GM04503 (cell line): ENCODE data around the gene PDZD2.
"Not testable (repeated sequence)": the region's sequence is repeated elsewhere in the genome, so short reads cannot be mapped to it uniquely, and the experiment has no call there.

Experiments used
- DNase-seq: peaks from one replicate; pipeline ENCODE4 v3.0.0-alpha.2; 2012; ENCODE audit warnings: low read depth

PDZD2 gene

DNA sequence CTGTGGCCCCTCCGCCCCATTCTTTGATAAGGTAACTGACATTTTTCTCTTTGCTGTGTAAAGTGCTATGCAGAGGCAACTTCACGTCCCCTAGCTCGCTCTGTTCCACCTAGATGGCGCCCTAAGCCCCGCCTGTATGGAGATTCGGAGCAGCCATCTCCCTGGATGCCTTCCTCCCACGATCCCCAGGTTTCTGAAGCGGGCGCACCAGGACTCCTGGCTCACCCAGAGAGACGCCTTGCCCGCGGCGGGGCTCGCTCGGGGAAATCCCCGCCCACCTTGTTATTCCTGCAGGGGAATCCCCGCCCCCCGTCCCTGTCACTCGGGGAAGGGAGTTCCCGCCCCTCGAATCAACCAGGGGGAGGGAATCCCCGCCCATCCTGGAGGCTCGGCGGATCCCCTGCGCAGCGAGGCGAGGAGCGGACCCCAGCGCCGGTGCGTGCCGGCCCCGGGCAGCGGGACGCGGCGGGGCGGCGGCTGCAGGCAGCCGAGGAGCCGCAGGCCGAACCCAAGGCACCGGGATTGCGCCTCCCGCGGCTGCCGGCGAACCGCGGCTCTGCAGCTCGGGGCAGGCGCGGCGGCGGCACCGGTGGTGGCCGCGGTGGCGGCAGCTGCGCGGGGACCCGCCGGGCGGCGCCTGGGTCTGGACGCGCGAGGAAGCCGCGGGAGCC is at the start of gene PDZD2:
Gene PDZD2 (plus strand): TSS at position 384 of the 671 bp plus-strand sequence.
- DNase-seq, result peak; percentile 9

- DNase-seq, result no peak
Measured at GRCh38 chr5:31593665-31594064, 45.3 kb upstream of the PDZD2 start.

GRCh38 chr5:31596354-31596753 is 42.6 kb upstream of the PDZD2 start:
- no peak for DNase-seq

GRCh38 chr5:31598640-31599611 is 40.0 kb upstream of the PDZD2 start:
- no peak for DNase-seq

DNA sequence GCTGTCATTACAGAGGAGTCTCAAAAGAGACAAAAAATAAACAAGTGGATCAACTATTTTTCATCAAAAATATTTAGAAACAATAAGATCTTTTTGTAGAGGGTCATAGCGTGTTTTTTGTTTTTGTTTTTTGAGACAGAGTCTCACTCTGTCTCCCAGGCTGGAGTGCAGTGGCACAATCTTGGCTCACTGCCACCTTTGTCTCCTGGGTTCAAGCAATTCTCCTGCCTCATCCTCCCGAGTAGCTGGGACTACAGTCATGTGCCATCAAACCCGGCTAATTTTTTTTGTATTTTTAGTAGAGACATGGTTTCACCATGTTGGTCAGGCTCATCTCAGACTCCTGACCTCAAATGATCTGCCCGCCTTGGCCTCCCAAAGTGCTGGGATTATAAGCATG is 36.6 kb upstream of the PDZD2 start:
- DNase-seq, result not testable (repeated sequence)

GRCh38 chr5:31604240-31604639 is 34.7 kb upstream of the PDZD2 start:
- DNase-seq, result no peak

GRCh38 chr5:31604644-31605043 is 34.3 kb upstream of the PDZD2 start:
- no peak for DNase-seq

DNA sequence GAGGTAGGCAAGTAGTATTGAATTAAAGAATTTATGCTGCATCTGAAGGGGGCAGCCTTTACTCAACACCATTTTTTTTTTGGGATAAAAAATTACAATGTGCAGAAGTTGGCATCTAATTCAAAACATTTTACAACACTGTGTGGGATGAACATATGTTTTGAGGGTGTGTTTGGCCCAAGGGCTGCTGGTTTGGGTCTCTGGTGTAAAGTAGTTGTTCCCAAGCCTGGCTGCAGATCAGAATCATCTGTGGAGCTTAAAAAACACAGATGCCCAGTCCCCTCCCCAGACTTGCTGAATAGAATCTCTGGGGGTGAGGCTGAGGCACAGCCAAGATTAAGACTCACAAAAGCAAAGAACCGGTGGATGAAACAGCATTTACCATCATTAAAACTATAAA is 33.0 kb upstream of the PDZD2 start:
- no peak for DNase-seq

DNA sequence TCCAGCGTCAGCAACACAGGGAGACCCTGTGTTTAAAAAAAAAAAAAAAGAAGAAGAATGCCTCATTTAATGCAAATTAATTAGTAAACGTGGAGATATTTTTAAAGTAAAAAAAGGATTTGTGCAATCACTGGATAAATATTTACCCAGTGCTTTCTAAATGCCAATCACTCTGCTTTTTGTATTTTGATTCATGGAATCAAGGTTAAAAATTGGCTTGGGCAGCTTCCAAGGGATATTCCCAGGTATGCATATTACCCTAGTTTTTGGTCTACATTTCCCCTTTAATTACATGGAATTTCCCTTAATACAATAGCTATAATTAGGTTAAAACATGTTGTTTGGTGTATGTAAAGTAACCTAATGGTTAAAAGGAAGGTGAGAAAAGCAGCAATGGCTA is 31.4 kb upstream of the PDZD2 start:
- DNase-seq, result no peak

DNA sequence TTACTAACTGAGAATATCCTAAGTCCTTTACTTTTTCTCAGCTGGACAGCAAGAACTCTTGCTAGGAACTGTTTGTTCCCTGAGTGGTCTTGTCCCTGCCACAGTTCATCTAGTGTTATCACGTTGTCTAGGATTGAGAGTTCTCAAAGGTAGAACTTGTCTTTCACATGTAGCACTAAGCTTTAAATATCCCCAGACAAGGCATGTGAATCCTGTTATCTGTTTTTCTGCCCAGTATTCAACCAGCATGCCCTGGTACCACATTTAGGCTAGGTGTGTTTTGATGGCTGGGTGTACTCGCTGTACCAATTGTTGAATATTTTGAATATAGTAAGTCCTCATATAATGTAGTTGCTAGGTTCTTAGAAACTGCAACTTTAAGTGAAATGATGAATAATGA is 27.9 kb upstream of the PDZD2 start:
- no peak for DNase-seq

GRCh38 chr5:31613651-31614050 is 25.3 kb upstream of the PDZD2 start:
- DNase-seq, result no peak

DNA sequence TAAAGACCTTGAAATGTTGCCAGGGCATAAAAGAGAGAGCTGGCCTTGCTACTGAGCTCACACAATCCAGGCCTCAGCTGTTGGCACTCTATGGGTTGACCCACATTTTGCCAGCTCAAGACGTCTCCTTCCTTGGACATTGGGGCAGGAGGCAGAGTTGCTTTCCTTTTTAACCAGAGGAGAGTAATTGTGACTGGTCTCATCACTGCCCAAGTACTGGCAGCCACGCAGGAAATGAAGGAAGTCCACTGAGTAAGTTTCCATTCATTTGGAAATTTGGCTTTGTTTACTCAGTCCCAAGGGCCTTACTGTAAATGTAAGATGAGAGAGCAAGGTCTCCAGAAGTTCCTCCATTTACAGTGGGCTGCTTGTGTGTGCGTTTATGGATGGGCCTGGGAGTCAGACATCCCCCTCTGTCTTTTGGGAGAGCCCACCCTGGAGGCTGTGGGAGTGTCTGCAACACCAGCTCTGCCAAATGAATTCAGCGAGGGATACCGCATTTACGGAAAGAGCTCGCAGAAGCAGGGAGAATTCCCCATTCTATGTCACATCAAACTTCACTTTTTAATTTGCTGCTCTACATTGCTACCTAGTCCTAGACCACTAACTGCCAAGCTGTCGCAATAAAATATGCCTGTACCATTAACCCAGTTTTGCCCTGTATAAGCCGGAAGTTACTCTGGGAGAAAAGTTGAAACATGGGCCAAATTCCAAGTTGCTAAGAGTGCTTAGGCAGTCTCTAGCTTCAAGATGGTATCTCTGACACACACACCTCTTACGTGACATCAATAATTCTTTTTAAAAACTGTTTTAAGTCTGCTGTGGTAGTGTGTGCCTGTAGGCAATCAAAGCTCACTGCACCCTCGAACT is 24.5 kb upstream of the PDZD2 start:
- DNase-seq, result no peak

DNA sequence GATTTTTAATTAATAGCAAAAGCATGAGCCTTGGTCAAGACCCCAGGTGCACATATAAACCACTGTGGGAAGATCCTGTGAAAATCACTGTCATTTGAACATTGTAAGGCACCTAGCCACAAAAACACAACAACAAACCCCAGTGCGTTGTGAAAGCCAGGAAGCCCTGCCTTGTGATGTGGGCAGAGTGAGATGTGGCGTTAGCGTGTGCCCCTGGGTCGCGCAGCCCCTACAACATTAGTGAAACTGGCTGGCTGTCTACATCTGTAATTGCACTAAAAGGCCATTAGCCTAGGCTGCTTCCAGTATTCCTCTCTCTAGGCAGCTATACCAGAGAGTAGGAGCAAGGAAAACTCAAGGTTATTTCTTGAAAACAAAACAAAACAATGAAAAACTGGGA is 21.1 kb upstream of the PDZD2 start:
- DNase-seq, result no peak

- DNase-seq, result no peak
Measured at GRCh38 chr5:31620026-31620425, 18.9 kb upstream of the PDZD2 start.

GRCh38 chr5:31623249-31623648 is 15.7 kb upstream of the PDZD2 start:
- no peak for DNase-seq

DNA sequence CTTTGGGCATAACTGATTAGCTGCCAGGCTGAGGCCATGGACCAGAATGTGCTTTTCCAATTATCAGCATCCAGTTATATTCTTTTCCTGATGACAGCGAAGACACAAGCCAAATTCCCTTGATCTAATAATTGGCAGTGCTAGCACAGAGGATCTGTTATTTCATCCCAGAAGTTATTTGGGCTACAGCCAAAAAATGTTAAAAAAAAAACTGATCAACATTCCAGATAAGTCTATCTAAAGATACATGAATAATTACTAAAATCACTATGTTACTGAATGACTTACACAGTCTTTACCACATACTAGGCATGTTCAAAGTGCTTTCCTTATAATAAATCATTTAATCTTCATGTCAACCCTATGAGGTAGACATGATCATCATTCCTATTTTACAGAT is 13.5 kb upstream of the PDZD2 start:
- DNase-seq, result no peak

- DNase-seq, result no peak
Measured at GRCh38 chr5:31626156-31626555, 12.8 kb upstream of the PDZD2 start.

GRCh38 chr5:31626604-31627234 is 12.2 kb upstream of the PDZD2 start:
- DNase-seq, result no peak

- DNase-seq, result no peak
Measured at GRCh38 chr5:31630931-31631330, 8.0 kb upstream of the PDZD2 start.

DNA sequence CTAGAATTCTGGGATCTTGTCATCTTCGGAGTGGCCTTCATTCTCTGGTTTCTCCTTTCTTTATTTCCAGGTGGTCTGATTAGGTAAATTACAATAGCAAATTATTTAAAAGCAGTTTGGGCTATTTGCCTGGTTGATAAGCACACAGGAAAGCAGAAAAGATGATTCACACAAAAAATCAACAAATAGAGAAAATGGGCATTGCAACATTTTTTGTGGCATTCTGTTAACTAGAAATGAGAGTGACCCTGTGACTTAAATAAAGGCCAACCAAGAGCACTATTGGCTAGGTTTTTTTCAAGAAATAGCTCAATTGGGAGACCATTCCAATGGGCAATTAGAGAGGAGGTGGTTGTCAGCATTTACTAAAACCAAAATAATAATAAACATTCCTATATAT is 6.5 kb upstream of the PDZD2 start:
- no peak for DNase-seq

DNA sequence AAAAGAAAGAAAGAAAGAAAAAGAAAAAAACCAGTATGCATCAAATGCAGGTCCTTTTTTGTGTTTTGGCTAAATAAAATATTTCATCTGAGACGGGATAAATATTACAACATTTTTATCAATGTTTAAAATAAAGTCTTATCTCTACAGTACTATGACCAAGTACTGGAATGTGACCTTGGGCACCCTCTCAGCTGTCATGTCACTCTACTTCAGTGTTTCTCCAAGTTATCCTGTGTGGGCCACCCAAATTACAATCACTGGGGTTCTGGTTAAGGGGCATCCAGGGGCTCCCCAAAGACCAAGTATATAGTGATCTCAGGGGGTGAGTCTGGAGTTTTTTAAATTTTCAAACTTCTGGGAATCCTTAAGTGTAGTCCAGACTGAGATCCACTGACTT is 3.5 kb upstream of the PDZD2 start:
- no peak for DNase-seq

DNA sequence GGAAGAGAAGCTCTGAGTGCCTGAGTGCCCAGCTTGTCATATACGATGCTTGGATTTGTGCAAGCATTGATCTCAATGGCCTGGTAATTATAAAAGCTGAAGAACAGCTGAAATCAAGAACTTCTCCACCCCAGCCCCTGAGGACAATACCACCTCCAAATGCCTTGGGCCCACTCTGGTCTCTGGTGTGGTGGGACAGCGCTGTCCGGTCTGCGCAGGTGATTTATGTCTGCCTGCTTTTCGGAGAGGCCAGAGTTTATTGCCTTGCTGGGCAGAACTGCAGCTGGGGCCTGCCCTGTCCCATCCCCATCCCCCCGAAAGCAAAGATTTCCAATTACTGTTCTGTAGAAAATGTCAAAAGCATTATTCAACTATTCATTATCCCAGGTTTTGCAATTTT is 1.1 kb upstream of the PDZD2 start:
- no peak for DNase-seq
